ENCODE results near the gene ZKSCAN3. TPM values are rescaled to one million over a fixed set of nuclear protein-coding genes. Genes with fewer than 3 reads are reported as not detected.

The ZKSCAN3 gene
- total RNA-seq, 2 experiments from 2014 or later, result 4.6 to 5.0 TPM

DNA sequence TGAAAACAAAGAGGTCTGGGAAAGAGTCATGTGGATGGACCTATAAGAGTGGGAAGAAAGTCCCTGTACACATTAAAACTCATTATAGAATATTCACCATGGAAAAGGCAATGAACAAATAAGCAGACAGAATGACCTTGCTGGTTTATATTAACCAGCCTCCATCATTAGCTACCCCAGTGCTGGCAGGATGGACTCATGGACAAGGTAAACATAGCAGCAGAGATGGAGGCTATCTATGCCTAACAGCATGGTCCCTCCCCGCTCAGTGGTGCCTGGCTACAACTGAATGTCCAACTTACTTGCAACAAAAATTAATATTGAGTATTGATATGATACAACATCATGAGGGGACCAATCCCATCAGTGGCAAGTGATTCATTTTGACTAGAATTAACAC, 4.5 kb upstream of the ZKSCAN3 start:
- no peak overlapping the region for H3K27ac Mint-ChIP-seq
- POLR2A ChIA-PET, result no interaction called here
- H3K27me3 Mint-ChIP-seq (ENCODE audit: low read depth), result peaks cover 29% of the 10 kb centered on the region
- ATAC-seq, result no peak
- H3K4me3 Mint-ChIP-seq, result no peak overlapping the region
- H3K9me3 Mint-ChIP-seq (ENCODE audit: insufficient read depth), result peaks cover 13% of the 10 kb centered on the region
- no peak for DNase-seq
- CTCF ChIA-PET, result interaction anchor here (2.0 kb wide), 1 partner anchor 11 kb away, joined by 5 read pairs; no protein-coding TSS in a partner anchor
- H3K4me1 Mint-ChIP-seq (ENCODE audit: low read depth), result peaks cover 9% of the 10 kb centered on the region
- peaks cover 5% of the 10 kb centered on the region for H3K36me3 Mint-ChIP-seq (ENCODE audit: low read depth)

DNA sequence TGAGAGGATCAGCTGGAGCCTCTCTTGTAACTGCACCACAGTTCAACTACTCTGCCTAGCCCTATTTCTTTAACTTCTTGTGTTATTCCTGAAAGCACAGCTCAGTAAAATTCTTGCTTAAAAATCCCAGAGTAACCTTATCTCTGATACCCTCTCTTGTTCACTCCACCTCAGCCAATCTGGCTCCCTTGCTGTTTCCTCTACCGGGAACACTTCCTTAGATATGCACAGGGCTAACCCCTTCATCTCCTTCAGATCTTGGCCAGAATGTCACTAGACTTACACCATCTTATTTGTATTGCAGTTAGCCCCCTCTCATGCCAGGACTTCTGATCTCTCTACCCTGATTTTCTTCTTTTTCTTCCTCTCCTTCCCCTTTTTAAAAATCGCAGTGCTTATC, 2.6 kb upstream of the ZKSCAN3 start:
- Mint-ChIP-seq H3K27me3 (ENCODE audit: low read depth) (peaks cover 29% of the 10 kb centered on the region), H3K4me3 (no peak overlapping the region), H3K27ac (no peak overlapping the region), H3K36me3 (ENCODE audit: low read depth) (peaks cover 5% of the 10 kb centered on the region), H3K9me3 (ENCODE audit: insufficient read depth) (peaks cover 8% of the 10 kb centered on the region), H3K4me1 (ENCODE audit: low read depth) (peaks cover 21% of the 10 kb centered on the region)
- DNase-seq (no peak), ATAC-seq (no peak)
- ChIA-PET CTCF (interaction anchor here (1.4 to 2.3 kb wide), 2 partner anchors 9 to 64 kb away, joined by 3 to 10 read pairs; no protein-coding TSS in a partner anchor), POLR2A (no interaction called here)

DNA sequence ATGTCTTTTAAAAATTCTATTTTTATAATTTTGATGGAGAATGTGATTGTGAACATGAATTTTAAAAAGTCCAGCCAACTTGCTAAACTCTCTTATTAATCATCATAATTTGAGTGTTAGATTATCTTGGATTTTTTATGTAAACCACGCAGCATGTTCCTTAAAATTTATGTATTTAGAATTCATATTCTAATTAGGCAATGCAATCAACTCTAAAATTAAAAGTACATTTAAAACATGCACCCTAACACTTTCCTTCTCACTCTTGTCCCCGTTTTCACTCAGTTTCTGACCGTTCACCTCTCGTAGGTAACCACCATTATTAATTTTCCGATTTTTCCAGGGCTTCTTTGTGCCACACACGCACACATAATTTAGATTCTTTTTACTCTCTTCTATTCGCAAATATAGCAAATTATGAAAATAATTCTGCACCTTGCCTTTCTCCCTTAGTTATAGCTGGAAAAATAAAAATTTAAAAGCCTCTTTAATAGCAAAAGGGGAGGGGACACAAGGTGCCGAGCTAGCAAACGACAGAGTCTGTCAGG, 329 bp upstream of the ZKSCAN3 start:
- DNase-seq (no peak), ATAC-seq (no peak)
- peaks cover 6% of the 10 kb centered on the region for H3K9me3 Mint-ChIP-seq (ENCODE audit: insufficient read depth)
- H3K4me3 Mint-ChIP-seq, result peak overlapping the region; percentile 94
- CTCF ChIA-PET, result interaction anchor here (1.0 to 1.5 kb wide), 2 partner anchors 82 to 193 kb away, joined by 3 to 6 read pairs; partner anchors contain the start of gene ZSCAN26
- H3K27ac Mint-ChIP-seq, result peak overlapping the region; percentile 95
- H3K27me3 Mint-ChIP-seq (ENCODE audit: low read depth), result peaks cover 23% of the 10 kb centered on the region
- H3K36me3 Mint-ChIP-seq (ENCODE audit: low read depth), result peaks cover 17% of the 10 kb centered on the region
- POLR2A ChIA-PET, result interaction anchor here (0.6 to 1.2 kb wide), 5 partner anchors 13 to 476 kb away, joined by 3 to 4 read pairs (median 3); partner anchors contain the start of genes ZSCAN26 and ZSCAN31
- H3K4me1 Mint-ChIP-seq (ENCODE audit: low read depth), result peaks cover 27% of the 10 kb centered on the region

DNA sequence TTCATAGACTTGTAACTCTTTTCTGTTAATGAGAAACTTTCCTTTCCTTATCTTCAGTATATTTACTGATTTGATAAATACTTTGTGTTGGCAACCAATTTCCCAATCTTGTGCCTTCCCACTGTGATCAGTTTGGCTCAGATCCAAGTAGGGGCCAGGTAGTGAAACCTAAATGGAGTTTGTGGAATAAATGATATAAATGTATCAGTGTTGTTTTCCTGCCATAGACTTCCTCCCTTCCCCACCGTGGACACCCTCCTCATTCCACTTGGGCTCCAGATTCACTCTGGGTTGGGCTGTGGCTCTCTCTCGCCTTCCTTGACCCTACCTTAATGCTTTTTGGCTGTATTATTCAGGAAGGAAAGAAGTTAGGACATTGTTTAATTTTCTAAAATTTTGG, 1.3 kb downstream of the ZKSCAN3 start:
- DNase-seq (no peak), ATAC-seq (no peak)
- ChIA-PET CTCF (interaction anchor here (1.0 to 1.2 kb wide), 2 partner anchors 15 to 83 kb away, joined by 3 to 5 read pairs; partner anchors contain the start of gene ZSCAN31), POLR2A (interaction anchor here (1.0 to 1.6 kb wide), 2 partner anchors 214 to 458 kb away, joined by 3 to 5 read pairs; a partner anchor contains a TSS)
- Mint-ChIP-seq H3K4me1 (ENCODE audit: low read depth) (peaks cover 36% of the 10 kb centered on the region), H3K36me3 (ENCODE audit: low read depth) (peaks cover 20% of the 10 kb centered on the region), H3K27ac (no peak overlapping the region), H3K27me3 (ENCODE audit: low read depth) (peaks cover 13% of the 10 kb centered on the region), H3K9me3 (ENCODE audit: insufficient read depth) (peaks cover 6% of the 10 kb centered on the region), H3K4me3 (peak overlapping the region; percentile 94)

DNA sequence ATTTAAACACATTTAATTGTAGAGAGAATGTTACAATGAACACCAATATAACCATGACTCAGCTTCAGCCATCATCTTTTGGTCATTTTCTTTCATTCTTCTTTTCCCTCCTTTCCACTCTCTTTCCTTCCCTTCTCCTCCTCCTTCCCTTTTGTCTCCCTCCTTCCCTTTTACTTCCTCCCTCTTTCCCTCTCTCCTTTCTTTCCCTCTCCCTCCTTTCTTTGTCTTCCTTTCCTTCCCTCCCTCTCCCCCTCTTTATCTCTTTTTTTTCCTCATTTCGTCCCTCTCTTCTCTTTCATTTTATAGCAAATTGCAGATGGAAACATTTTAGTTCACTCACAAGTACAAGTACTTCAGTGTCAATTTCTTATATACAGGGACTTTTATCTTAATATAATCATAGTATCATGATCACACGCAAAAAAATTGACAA, 1.8 kb downstream of the ZKSCAN3 start:
- Mint-ChIP-seq H3K27me3 (ENCODE audit: low read depth) (peaks cover 12% of the 10 kb centered on the region), H3K27ac (no peak overlapping the region), H3K4me1 (ENCODE audit: low read depth) (peaks cover 40% of the 10 kb centered on the region), H3K4me3 (peak overlapping the region; percentile 24), H3K9me3 (ENCODE audit: insufficient read depth) (peaks cover 6% of the 10 kb centered on the region), H3K36me3 (ENCODE audit: low read depth) (peaks cover 20% of the 10 kb centered on the region)
- ChIA-PET POLR2A (interaction anchor here (1.6 kb wide), 1 partner anchor 215 kb away, joined by 5 read pairs; no protein-coding TSS in a partner anchor), CTCF (interaction anchor here (0.9 to 1.2 kb wide), 2 partner anchors 83 to 91 kb away, joined by 3 to 4 read pairs; no protein-coding TSS in a partner anchor)
- no peak for ATAC-seq
- no peak for DNase-seq

DNA sequence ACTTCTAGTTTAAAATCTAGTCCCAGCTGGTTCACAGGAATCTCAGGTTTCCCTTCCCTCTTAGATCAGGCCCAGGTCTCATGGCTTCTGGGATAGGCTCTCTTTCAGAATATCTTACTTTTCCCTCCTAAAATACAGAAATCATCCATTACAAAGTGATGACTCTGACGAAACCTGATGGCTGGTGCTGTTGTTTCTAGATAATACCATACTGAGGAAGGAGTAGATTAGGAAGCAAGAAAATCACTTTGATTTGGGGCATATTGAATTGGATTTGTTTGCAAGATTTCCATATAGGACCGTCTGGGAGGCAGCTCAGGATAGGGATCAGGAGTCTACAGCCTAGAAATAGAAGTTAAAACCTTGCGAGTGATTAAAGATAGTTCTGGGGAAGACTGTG, 3.6 kb downstream of the ZKSCAN3 start:
- H3K4me1 Mint-ChIP-seq (ENCODE audit: low read depth), result peaks cover 46% of the 10 kb centered on the region
- DNase-seq (no peak), ATAC-seq (no peak)
- POLR2A ChIA-PET, result no interaction called here
- H3K27me3 Mint-ChIP-seq (ENCODE audit: low read depth), result peaks cover 2% of the 10 kb centered on the region
- no peak overlapping the region for H3K27ac Mint-ChIP-seq
- no peak overlapping the region for H3K4me3 Mint-ChIP-seq
- H3K9me3 Mint-ChIP-seq (ENCODE audit: insufficient read depth), result peaks cover 6% of the 10 kb centered on the region
- H3K36me3 Mint-ChIP-seq (ENCODE audit: low read depth), result peaks cover 20% of the 10 kb centered on the region
- CTCF ChIA-PET, result no interaction called here

DNA sequence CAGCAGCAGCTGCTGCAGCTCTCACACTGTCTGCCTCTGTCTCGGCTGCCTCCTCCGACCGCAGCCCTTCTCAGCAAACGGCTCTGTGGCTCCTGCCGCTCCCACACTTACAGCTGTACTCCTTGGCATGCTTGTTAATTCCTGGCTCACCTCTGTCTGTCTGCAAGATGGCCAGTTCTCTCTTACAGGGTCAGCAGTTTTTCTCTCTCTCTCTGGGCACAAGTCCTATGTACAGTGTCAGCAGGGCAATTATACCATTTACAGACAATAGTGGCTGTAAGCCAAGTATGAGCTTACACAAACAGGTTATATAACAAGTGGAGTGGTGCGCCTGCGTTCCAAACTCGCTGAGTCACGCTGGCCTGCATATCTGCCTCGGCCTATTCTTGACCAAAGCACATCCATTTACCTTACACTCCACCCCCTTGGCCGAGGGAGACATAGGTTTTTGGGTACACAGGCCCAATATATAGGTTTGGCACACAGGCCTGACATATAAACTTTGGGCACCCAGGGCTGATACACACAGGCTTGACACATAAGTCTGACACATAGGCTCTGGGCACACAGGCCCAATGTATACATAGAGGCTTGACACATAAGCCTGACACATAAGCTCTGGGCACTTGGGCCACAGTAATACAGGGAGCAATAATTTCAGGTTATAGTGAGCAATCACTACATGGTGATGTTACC, 4.4 kb downstream of the ZKSCAN3 start:
- POLR2A ChIA-PET, result no interaction called here
- Mint-ChIP-seq H3K4me1 (ENCODE audit: low read depth) (peaks cover 46% of the 10 kb centered on the region), H3K9me3 (ENCODE audit: insufficient read depth) (peaks cover 6% of the 10 kb centered on the region), H3K27me3 (ENCODE audit: low read depth) (no peaks in the 10 kb centered on the region), H3K36me3 (ENCODE audit: low read depth) (peaks cover 20% of the 10 kb centered on the region), H3K27ac (no peak overlapping the region), H3K4me3 (no peak overlapping the region)
- DNase-seq (no peak), ATAC-seq (no peak)
- CTCF ChIA-PET, result interaction anchor here (1.0 to 3.3 kb wide), 9 partner anchors 17 to 459 kb away, joined by 3 to 44 read pairs (median 13); partner anchors contain the start of genes PGBD1 and ZKSCAN8

DNA sequence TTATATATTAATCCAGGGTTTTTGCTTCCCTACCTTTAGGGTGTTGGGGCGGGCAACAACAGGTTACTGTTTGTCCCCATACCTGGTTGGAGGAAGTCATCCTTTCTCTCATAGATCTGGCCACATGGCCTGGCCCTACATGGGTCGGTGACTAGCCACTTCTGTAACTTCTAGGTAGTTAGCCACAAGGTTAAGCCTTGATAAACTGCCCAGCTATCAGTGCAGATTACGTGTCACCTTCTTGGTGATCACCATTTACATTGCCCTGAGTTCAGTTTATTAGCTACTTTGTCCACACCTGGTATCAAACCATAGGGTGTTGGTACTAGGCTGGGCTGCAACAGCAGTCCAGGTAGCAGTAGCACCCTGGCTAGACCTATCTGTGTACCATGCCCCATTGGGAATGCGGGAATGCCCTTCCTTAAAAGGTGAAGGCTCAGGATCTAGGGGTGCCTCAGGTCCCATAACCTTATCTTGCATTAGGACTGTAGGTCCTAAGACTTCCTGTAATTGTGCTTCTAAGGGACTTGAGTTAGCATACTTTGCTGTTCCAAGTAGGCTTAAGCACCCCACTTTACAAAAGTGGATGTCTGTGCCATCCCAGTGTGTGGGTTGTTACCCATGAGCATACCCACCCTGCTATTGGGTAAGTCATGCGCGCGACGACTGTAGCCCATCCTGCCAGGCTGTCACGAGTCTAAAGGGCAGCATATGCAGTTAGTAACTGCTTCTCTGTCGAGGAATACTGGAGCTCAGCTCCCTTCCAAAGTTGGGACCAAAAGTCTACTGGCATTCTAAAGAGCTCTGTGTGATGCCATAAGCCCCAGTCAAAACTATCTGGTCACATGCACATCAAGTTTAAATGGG, 5.2 kb downstream of the ZKSCAN3 start:
- ChIA-PET POLR2A (interaction anchor here (0.9 to 1.4 kb wide), 3 partner anchors 462 to 547 kb away, joined by 3 to 6 read pairs (median 3); a partner anchor contains a TSS), CTCF (interaction anchor here (0.7 to 3.3 kb wide), 35 partner anchors 7 to 531 kb away, joined by 3 to 44 read pairs (median 5); partner anchors contain the start of genes PGBD1, ZKSCAN4, ZKSCAN8 and ZSCAN26)
- H3K27me3 Mint-ChIP-seq (ENCODE audit: low read depth), result no peaks in the 10 kb centered on the region
- H3K36me3 Mint-ChIP-seq (ENCODE audit: low read depth), result peaks cover 20% of the 10 kb centered on the region
- peaks cover 6% of the 10 kb centered on the region for H3K9me3 Mint-ChIP-seq (ENCODE audit: insufficient read depth)
- H3K4me1 Mint-ChIP-seq (ENCODE audit: low read depth), result peaks cover 41% of the 10 kb centered on the region
- no peak overlapping the region for H3K27ac Mint-ChIP-seq
- no peak for DNase-seq
- peak overlapping the region; percentile 90 for H3K4me3 Mint-ChIP-seq
- ATAC-seq, result no peak

DNA sequence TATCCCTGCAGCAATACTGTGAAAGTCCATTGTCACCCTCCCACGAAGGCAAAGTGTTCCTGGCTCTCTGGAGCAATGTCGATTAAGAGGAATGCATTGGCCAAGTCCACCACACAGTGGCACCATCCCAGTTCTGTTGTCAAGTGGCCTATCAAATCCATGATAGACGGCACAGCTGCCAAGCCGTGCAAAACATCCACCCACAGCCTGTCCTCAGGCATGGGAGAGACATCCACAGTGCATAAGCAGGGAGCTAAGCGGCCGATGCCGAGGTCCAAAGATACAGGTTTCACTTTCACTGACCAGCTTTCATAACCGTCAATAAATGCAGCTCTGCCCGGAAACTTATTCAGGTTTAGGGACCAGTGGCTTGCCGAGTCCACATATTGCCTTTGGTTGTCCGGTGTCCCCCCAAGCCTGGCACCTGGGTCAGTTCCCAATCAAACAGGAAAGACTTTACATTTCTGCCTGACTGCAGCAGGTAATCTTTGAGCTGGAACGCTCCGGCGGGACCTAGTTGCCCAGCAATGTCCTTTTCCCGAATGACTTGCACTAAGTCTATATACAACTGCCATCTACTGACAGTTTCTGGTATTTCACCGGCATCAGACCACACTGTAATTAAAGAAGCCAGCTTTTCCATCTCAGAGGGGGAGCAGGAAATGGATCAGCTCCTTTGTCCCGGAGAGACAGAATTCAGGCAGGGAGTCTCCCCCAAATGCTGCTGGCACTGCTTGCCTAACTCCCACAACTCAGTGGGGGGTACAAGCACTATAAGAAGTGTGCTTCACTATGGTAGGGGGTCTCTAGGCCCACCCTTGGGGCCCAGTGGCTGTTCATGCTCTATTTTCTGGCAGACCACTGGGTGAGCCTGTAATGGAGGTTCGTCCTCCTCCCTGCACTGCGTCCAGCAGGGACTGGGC, 6.3 kb downstream of the ZKSCAN3 start:
- ChIA-PET CTCF (interaction anchor here (0.6 to 3.3 kb wide), 64 partner anchors 8 to 532 kb away, joined by 3 to 44 read pairs (median 4); partner anchors contain the start of genes PGBD1, ZKSCAN4, ZKSCAN8 and ZSCAN26), POLR2A (interaction anchor here (0.6 to 1.7 kb wide), 9 partner anchors 21 to 560 kb away, joined by 3 to 8 read pairs (median 4); partner anchors contain the start of genes ZKSCAN8, ZSCAN26 and ZSCAN31)
- H3K9me3 Mint-ChIP-seq (ENCODE audit: insufficient read depth), result peaks cover 6% of the 10 kb centered on the region
- H3K4me1 Mint-ChIP-seq (ENCODE audit: low read depth), result peaks cover 34% of the 10 kb centered on the region
- DNase-seq (peak; percentile 81), ATAC-seq (peak; percentile 83)
- H3K4me3 Mint-ChIP-seq, result peak overlapping the region; percentile 90
- no peaks in the 10 kb centered on the region for H3K27me3 Mint-ChIP-seq (ENCODE audit: low read depth)
- peaks cover 21% of the 10 kb centered on the region for H3K36me3 Mint-ChIP-seq (ENCODE audit: low read depth)
- peak overlapping the region; percentile 87 for H3K27ac Mint-ChIP-seq

DNA sequence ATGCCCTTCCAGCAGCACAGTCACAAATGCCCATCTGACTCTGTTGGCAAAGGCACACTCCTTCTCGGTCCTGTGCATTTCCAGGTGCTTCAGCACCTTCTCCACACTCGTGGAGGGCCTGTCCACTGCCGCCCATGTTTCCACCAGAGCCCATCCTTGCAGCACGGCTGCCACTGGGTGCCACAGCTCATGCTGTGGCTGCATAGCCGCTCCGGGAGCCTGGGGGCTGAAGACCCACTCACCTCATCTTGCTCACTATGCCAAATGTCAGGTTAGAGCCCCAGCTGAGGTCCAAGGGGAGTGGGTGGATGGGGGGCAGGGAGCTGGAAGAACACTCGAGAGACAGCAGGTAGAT, 6.9 kb downstream of the ZKSCAN3 start:
- Mint-ChIP-seq H3K27me3 (ENCODE audit: low read depth) (no peaks in the 10 kb centered on the region), H3K4me3 (peak overlapping the region; percentile 90), H3K4me1 (ENCODE audit: low read depth) (peaks cover 28% of the 10 kb centered on the region), H3K9me3 (ENCODE audit: insufficient read depth) (peaks cover 6% of the 10 kb centered on the region), H3K27ac (peak overlapping the region; percentile 25), H3K36me3 (ENCODE audit: low read depth) (peaks cover 19% of the 10 kb centered on the region)
- ChIA-PET POLR2A (interaction anchor here (1.1 to 1.7 kb wide), 5 partner anchors 21 to 464 kb away, joined by 4 to 8 read pairs (median 6); partner anchors contain the start of genes ZKSCAN8, ZSCAN26 and ZSCAN31), CTCF (interaction anchor here (0.9 to 3.3 kb wide), 49 partner anchors 8 to 460 kb away, joined by 3 to 44 read pairs (median 5); partner anchors contain the start of genes PGBD1, ZKSCAN4, ZKSCAN8 and ZSCAN26)
- ATAC-seq (no peak), DNase-seq (no peak)
